A673 (cell line): Measurements from ENCODE around the gene NT5C2. TPM values are rescaled to one million over a fixed set of nuclear protein-coding genes. Genes with fewer than 3 reads are reported as not detected.

Experiments
- BruUV-seq: library from RNA; stranded (reverse); fragments of 400-500 nt; replicated peaks from 2 replicates; lab custom pipeline; 2021; lab: Mats Ljungman, UMichigan
- CTCF ChIA-PET: fragments of 300-600 bp; sonication (Branson Sonifier 250); formaldehyde crosslinking; loops from one replicate; lab custom pipeline; 2022; ENCODE audit warnings: antibody characterized with exemption; lab: Charles Lee
- POLR2A ChIA-PET: fragments of 300-600 bp; sonication (Branson Sonifier 250); formaldehyde crosslinking; loops from one replicate; lab custom pipeline; 2022; ENCODE audit warnings: antibody characterized with exemption; ENCODE audit not compliant: low non-redundant PET; lab: Charles Lee
- DNase-seq: peaks from one replicate; pipeline ENCODE4 v3.0.0-alpha.2; 2015; ENCODE audit warnings: low spot score
- H3K27ac ChIP-seq: fragments of 200-600 bp; sonication (generic); 2 replicates; pipeline ENCODE4 v1.5.1; 2016; ENCODE audit warnings: mixed run types, low read depth, mild to moderate bottlenecking, mixed read lengths, antibody characterized with exemption, low read length; ENCODE audit not compliant: poor library complexity, severe bottlenecking
- H3K27me3 ChIP-seq: fragments of 200-600 bp; sonication (generic); replicated peaks from 2 replicates; pipeline ENCODE4 v1.6.1; 2017; ENCODE audit warnings: mixed run types, low read depth, mild to moderate bottlenecking, mixed read lengths, antibody characterized with exemption, low read length; ENCODE audit not compliant: insufficient read depth, poor library complexity
- H3K36me3 ChIP-seq: fragments of 200-600 bp; sonication (generic); 2 replicates; pipeline ENCODE4 v1.6.1; 2016; ENCODE audit warnings: mixed run types, mild to moderate bottlenecking, mixed read lengths, antibody characterized with exemption, low read length; ENCODE audit not compliant: insufficient read depth, poor library complexity, severe bottlenecking
- H3K4me1 ChIP-seq: fragments of 200-600 bp; sonication (generic); 2 replicates; pipeline ENCODE4 v1.6.1; 2017; ENCODE audit warnings: mixed run types, mild to moderate bottlenecking, mixed read lengths, antibody characterized with exemption, low read length; ENCODE audit not compliant: insufficient read depth, poor library complexity, severe bottlenecking
- H3K4me3 ChIP-seq: fragments of 200-600 bp; sonication (generic); 2 replicates; pipeline ENCODE4 v1.5.1; 2016; ENCODE audit warnings: low read depth, mixed run types, mild to moderate bottlenecking, mixed read lengths, low read length; ENCODE audit not compliant: poor library complexity, severe bottlenecking
- H3K9me3 ChIP-seq: fragments of 200-600 bp; sonication (generic); 2 replicates; pipeline ENCODE4 v1.6.1; 2016; ENCODE audit warnings: mixed run types, low read depth, mild to moderate bottlenecking, mixed read lengths, antibody characterized with exemption, low read length; ENCODE audit not compliant: poor library complexity, severe bottlenecking
- EZH2 ChIP-seq: fragments of 200-600 bp; sonication (generic); IDR thresholded peaks from 2 replicates; pipeline ENCODE4 v1.6.1; 2017; ENCODE audit warnings: borderline replicate concordance, low read depth, mild to moderate bottlenecking, mixed read lengths, antibody characterized with exemption, low read length; ENCODE audit not compliant: poor library complexity, severe bottlenecking
- intact Hi-C: fragments of 100-400 bp; cut with micrococcal nuclease; formaldehyde crosslinking; loops from one replicate; pipeline ENCODE4 v1.10.0; 2022; ENCODE audit not compliant: unreplicated experiment
- total RNA-seq: library from RNA; stranded (reverse); gene quantifications from 2 replicates; pipeline ENCODE4 v1.2.3, GENCODE V29; 2021
- TF ChIP-seq, protein P1 (sequence below): fragments of 300-800, 200-600 bp; sonication (generic); conservative IDR thresholded peaks from 2 replicates; pipeline ENCODE4 v1.5.1; 2017; ENCODE audit warnings: low read depth, mild to moderate bottlenecking, antibody characterized with exemption, low read length, moderate library complexity, mixed read lengths

Gene NT5C2
- total RNA-seq, 1 experiment from 2014 or later: 61.8 TPM

- intact Hi-C loops: no loop called here
- Histone ChIP-seq H3K4me3 (no peak overlapping the region), H3K4me1 (no peaks in the 10 kb centered on the region), H3K36me3 (no peaks in the 10 kb centered on the region), H3K9me3 (no peaks in the 10 kb centered on the region), H3K27me3 (no peaks in the 10 kb centered on the region), H3K27ac (no peak overlapping the region)
- ChIA-PET CTCF (no interaction called here), POLR2A (no interaction called here)
- no peak for DNase-seq
- TF ChIP-seq, protein P1, sequence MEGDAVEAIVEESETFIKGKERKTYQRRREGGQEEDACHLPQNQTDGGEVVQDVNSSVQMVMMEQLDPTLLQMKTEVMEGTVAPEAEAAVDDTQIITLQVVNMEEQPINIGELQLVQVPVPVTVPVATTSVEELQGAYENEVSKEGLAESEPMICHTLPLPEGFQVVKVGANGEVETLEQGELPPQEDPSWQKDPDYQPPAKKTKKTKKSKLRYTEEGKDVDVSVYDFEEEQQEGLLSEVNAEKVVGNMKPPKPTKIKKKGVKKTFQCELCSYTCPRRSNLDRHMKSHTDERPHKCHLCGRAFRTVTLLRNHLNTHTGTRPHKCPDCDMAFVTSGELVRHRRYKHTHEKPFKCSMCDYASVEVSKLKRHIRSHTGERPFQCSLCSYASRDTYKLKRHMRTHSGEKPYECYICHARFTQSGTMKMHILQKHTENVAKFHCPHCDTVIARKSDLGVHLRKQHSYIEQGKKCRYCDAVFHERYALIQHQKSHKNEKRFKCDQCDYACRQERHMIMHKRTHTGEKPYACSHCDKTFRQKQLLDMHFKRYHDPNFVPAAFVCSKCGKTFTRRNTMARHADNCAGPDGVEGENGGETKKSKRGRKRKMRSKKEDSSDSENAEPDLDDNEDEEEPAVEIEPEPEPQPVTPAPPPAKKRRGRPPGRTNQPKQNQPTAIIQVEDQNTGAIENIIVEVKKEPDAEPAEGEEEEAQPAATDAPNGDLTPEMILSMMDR: no peak
- TF ChIP-seq EZH2: no peak
- BruUV-seq: no TSS peak
These were observed 42.7 kb upstream of the NT5C2 start for GRCh38 chr10:103235775-103236174.

- no peak for DNase-seq
- Histone ChIP-seq H3K4me1 (no peaks in the 10 kb centered on the region), H3K36me3 (no peaks in the 10 kb centered on the region), H3K4me3 (no peak overlapping the region), H3K9me3 (no peaks in the 10 kb centered on the region), H3K27me3 (no peaks in the 10 kb centered on the region), H3K27ac (no peak overlapping the region)
- no TSS peak for BruUV-seq
- ChIA-PET CTCF (no interaction called here), POLR2A (interaction anchor here (0.6 kb wide), 1 partner anchor 295 kb away, joined by 8 read pairs; no protein-coding TSS in a partner anchor)
- TF ChIP-seq, protein P1: no peak
- no peak for TF ChIP-seq EZH2
- intact Hi-C loops: no loop called here
These were observed 39.9 kb upstream of the NT5C2 start for GRCh38 chr10:103232772-103233488.

DNA sequence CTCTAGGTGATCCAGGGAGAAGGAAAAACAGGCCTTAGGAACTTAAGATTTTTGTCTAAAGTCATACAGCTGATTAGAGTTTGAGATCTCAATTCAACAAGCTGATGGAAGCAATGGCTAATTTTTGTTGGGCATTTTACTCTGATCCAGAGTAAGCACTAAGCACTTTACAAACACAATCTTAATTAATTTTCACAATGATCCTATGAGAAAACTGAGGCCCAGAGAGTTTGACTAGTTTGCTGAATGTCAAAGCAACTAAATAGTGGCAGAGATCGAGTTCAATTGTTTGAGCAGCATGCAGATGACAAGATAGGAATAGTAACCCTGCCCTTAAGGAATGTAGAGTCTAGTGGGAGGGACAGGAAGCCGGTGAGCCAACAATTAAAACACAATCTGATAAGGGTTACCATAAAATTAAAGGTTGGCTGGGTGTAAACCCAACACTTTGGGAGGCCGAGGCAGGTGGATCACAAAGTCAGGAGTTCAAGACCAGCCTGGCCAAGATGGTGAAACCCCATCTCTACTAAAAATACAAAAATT is 39.1 kb upstream of the NT5C2 start:
- H3K4me3 ChIP-seq: no peak overlapping the region
- no TSS peak for BruUV-seq

More for the DNA sequence above, 39.1 kb upstream of the NT5C2 start:
- DNase-seq: no peak
- Histone ChIP-seq H3K9me3 (no peaks in the 10 kb centered on the region), H3K27ac (no peak overlapping the region), H3K27me3 (no peaks in the 10 kb centered on the region), H3K36me3 (no peaks in the 10 kb centered on the region), H3K4me1 (no peaks in the 10 kb centered on the region)
- no peak for TF ChIP-seq EZH2
- TF ChIP-seq, protein P1: no peak
- intact Hi-C loops: no loop called here
- ChIA-PET POLR2A (interaction anchor here (0.6 kb wide), 1 partner anchor 294 kb away, joined by 8 read pairs; no protein-coding TSS in a partner anchor), CTCF (no interaction called here)
